Nephron progenitor cell (in vitro differentiated cells): ENCODE results near the gene DNAJC6.
A peak's percentile ranks its signal among the peaks of the same experiment; 100 is the strongest.

Source experiments
- DNase-seq: peaks from one replicate; pipeline ENCODE4 v3.0.0; 2021
- H3K27ac Mint-ChIP-seq: 2 replicates; pipeline ENCODE4 v1.8.0; 2021; ENCODE audit warnings: mild to moderate bottlenecking, moderate library complexity, mixed read lengths
- H3K27me3 Mint-ChIP-seq: 2 replicates; pipeline ENCODE4 v1.8.0; 2021; ENCODE audit warnings: mild to moderate bottlenecking, low read depth, mixed read lengths; ENCODE audit not compliant: poor library complexity
- H3K36me3 Mint-ChIP-seq: 2 replicates; pipeline ENCODE4 v1.8.0; 2021; ENCODE audit warnings: low read depth, mixed read lengths
- H3K4me1 Mint-ChIP-seq: 2 replicates; pipeline ENCODE4 v1.8.0; 2021; ENCODE audit warnings: mixed read lengths
- H3K4me3 Mint-ChIP-seq: 2 replicates; pipeline ENCODE4 v1.8.0; 2021; ENCODE audit warnings: mild to moderate bottlenecking, moderate library complexity, mixed read lengths
- H3K9me3 Mint-ChIP-seq: 2 replicates; pipeline ENCODE4 v1.8.0; 2021; ENCODE audit warnings: mild to moderate bottlenecking, moderate library complexity, mixed read lengths
- CTCF ChIP-seq: fragments of 200-600 bp; sonication (generic); IDR thresholded peaks from 2 replicates; pipeline ENCODE4 v1.5.0; 2021; ENCODE audit warnings: antibody characterized with exemption

The DNAJC6 gene

GRCh38 chr1:65431111-65431705, 121.9 kb downstream of the DNAJC6 start:
- H3K36me3 Mint-ChIP-seq, result peaks cover 47% of the 10 kb centered on the region
- no peak overlapping the region for H3K27ac Mint-ChIP-seq
- H3K4me1 Mint-ChIP-seq, result peaks cover 5% of the 10 kb centered on the region
- no peaks in the 10 kb centered on the region for H3K9me3 Mint-ChIP-seq
- H3K4me3 Mint-ChIP-seq, result no peak overlapping the region
- DNase-seq, result no peak
- peak; percentile 75 for TF ChIP-seq CTCF
- H3K27me3 Mint-ChIP-seq, result peaks cover 2% of the 10 kb centered on the region

GRCh38 chr1:65432918-65433317, 123.6 kb downstream of the DNAJC6 start:
- Mint-ChIP-seq H3K36me3 (peaks cover 48% of the 10 kb centered on the region), H3K27ac (peak overlapping the region; percentile 53), H3K4me1 (peaks cover 5% of the 10 kb centered on the region), H3K27me3 (no peaks in the 10 kb centered on the region), H3K4me3 (no peak overlapping the region), H3K9me3 (no peaks in the 10 kb centered on the region)
- DNase-seq, result no peak
- no peak for TF ChIP-seq CTCF

- Mint-ChIP-seq H3K9me3 (no peaks in the 10 kb centered on the region), H3K36me3 (peaks cover 43% of the 10 kb centered on the region), H3K4me3 (no peak overlapping the region), H3K4me1 (peaks cover 5% of the 10 kb centered on the region), H3K27ac (no peak overlapping the region), H3K27me3 (no peaks in the 10 kb centered on the region)
- DNase-seq, result no peak
- no peak for TF ChIP-seq CTCF
Measured at GRCh38 chr1:65434255-65434654, 124.9 kb downstream of the DNAJC6 start.

GRCh38 chr1:65434760-65435159, 125.4 kb downstream of the DNAJC6 start:
- H3K27me3 Mint-ChIP-seq, result no peaks in the 10 kb centered on the region
- H3K27ac Mint-ChIP-seq, result no peak overlapping the region
- peaks cover 4% of the 10 kb centered on the region for H3K4me1 Mint-ChIP-seq
- no peak for DNase-seq
- TF ChIP-seq CTCF, result no peak
- peaks cover 43% of the 10 kb centered on the region for H3K36me3 Mint-ChIP-seq
- H3K4me3 Mint-ChIP-seq, result no peak overlapping the region
- H3K9me3 Mint-ChIP-seq, result no peaks in the 10 kb centered on the region

- no peaks in the 10 kb centered on the region for H3K9me3 Mint-ChIP-seq
- TF ChIP-seq CTCF, result no peak
- peak overlapping the region; percentile 29 for H3K27ac Mint-ChIP-seq
- H3K36me3 Mint-ChIP-seq, result peaks cover 43% of the 10 kb centered on the region
- DNase-seq, result no peak
- H3K27me3 Mint-ChIP-seq, result no peaks in the 10 kb centered on the region
- H3K4me3 Mint-ChIP-seq, result no peak overlapping the region
- no peaks in the 10 kb centered on the region for H3K4me1 Mint-ChIP-seq
Measured at GRCh38 chr1:65435987-65436386, 126.6 kb downstream of the DNAJC6 start.

GRCh38 chr1:65437616-65438015, 128.3 kb downstream of the DNAJC6 start:
- DNase-seq, result no peak
- no peaks in the 10 kb centered on the region for H3K27me3 Mint-ChIP-seq
- H3K9me3 Mint-ChIP-seq, result peaks cover 6% of the 10 kb centered on the region
- no peak overlapping the region for H3K27ac Mint-ChIP-seq
- TF ChIP-seq CTCF, result no peak
- H3K4me1 Mint-ChIP-seq, result no peaks in the 10 kb centered on the region
- no peak overlapping the region for H3K4me3 Mint-ChIP-seq
- peaks cover 40% of the 10 kb centered on the region for H3K36me3 Mint-ChIP-seq
